ENCODE data around the gene POLR2B. TPM values are rescaled to one million over a fixed set of nuclear protein-coding genes. Genes with fewer than 3 reads are reported as not detected.

The POLR2B gene
- total RNA-seq, 1 donor from 2014 or later: 103 TPM

- H3K4me3 Mint-ChIP-seq: no peak overlapping the region
- no peaks in the 10 kb centered on the region for H3K27me3 Mint-ChIP-seq (ENCODE audit: low read depth)
- TF ChIP-seq CTCF (IDR thresholded peaks at IDR 0.05; ENCODE audit: unreplicated experiment): no peak
- peak overlapping the region; percentile 19 for H3K27ac Mint-ChIP-seq
- no peaks in the 10 kb centered on the region for H3K9me3 Mint-ChIP-seq
- DNase-seq (ENCODE audit: low spot score in 2 of 2, unreplicated experiment in 2 of 2): no peak
- H3K4me1 Mint-ChIP-seq: no peaks in the 10 kb centered on the region
- peaks cover 53% of the 10 kb centered on the region for H3K36me3 Mint-ChIP-seq
These were observed 40.3 kb downstream of the POLR2B start for GRCh38 chr4:57018980-57019379.

- Mint-ChIP-seq H3K27me3 (ENCODE audit: low read depth) (no peaks in the 10 kb centered on the region), H3K4me1 (no peaks in the 10 kb centered on the region), H3K4me3 (no peak overlapping the region), H3K27ac (no peak overlapping the region), H3K36me3 (peaks cover 57% of the 10 kb centered on the region), H3K9me3 (no peaks in the 10 kb centered on the region)
- TF ChIP-seq CTCF (IDR thresholded peaks at IDR 0.05; ENCODE audit: unreplicated experiment): no peak
- no peak for DNase-seq (ENCODE audit: low spot score in 2 of 2, unreplicated experiment in 2 of 2)
These were observed 41.9 kb downstream of the POLR2B start for GRCh38 chr4:57020467-57021101.

- no peak for TF ChIP-seq CTCF (IDR thresholded peaks at IDR 0.05; ENCODE audit: unreplicated experiment)
- Mint-ChIP-seq H3K4me1 (no peaks in the 10 kb centered on the region), H3K36me3 (peaks cover 55% of the 10 kb centered on the region), H3K27me3 (ENCODE audit: low read depth) (no peaks in the 10 kb centered on the region), H3K27ac (no peak overlapping the region), H3K9me3 (no peaks in the 10 kb centered on the region), H3K4me3 (no peak overlapping the region)
- no peak for DNase-seq (ENCODE audit: low spot score in 2 of 2, unreplicated experiment in 2 of 2)
These were observed 44.4 kb downstream of the POLR2B start for GRCh38 chr4:57023104-57023503.

GRCh38 chr4:57034520-57034919, 55.8 kb downstream of the POLR2B start:
- Mint-ChIP-seq H3K4me3 (no peak overlapping the region), H3K36me3 (peaks cover 18% of the 10 kb centered on the region), H3K4me1 (peaks cover 11% of the 10 kb centered on the region)

GRCh38 chr4:57037982-57038604, 59.4 kb downstream of the POLR2B start:
- Mint-ChIP-seq H3K9me3 (no peaks in the 10 kb centered on the region), H3K27me3 (ENCODE audit: low read depth) (no peaks in the 10 kb centered on the region), H3K27ac (peak overlapping the region; percentile 59), H3K4me1 (peaks cover 26% of the 10 kb centered on the region), H3K36me3 (peaks cover 6% of the 10 kb centered on the region), H3K4me3 (peak overlapping the region; percentile 23)
- peak; percentile 56 to 83 for DNase-seq (ENCODE audit: low spot score in 2 of 2, unreplicated experiment in 2 of 2)
- TF ChIP-seq CTCF (IDR thresholded peaks at IDR 0.05; ENCODE audit: unreplicated experiment): peak; percentile 76

More at GRCh38 chr4:57034520-57034919, 55.8 kb downstream of the POLR2B start:
- no peak overlapping the region for H3K27ac Mint-ChIP-seq
- no peaks in the 10 kb centered on the region for H3K9me3 Mint-ChIP-seq
- no peak for TF ChIP-seq CTCF (IDR thresholded peaks at IDR 0.05; ENCODE audit: unreplicated experiment)
- H3K27me3 Mint-ChIP-seq (ENCODE audit: low read depth): no peaks in the 10 kb centered on the region
- no peak for DNase-seq (ENCODE audit: low spot score in 2 of 2, unreplicated experiment in 2 of 2)
